Measurements from ENCODE around the gene TSPAN9. TPM values are rescaled to one million over a fixed set of nuclear protein-coding genes. Genes with fewer than 3 reads are reported as not detected.
A peak's percentile ranks its signal among the peaks of the same experiment; 100 is the strongest.

The TSPAN9 gene
- total RNA-seq, 4 donors from 2014 or later: 15.7 to 32.6 (median 26.2) TPM

GRCh38 chr12:3032770-3033538 lies 44.2 kb upstream of the TSPAN9 start:
- no peaks in the 10 kb centered on the region for H3K27me3 ChIP-seq
- H3K36me3 ChIP-seq: peaks cover 0 to 3% (median 0%) of the 10 kb centered on the region in 3 donors
- H3K9me3 ChIP-seq: no peaks in the 10 kb centered on the region
- no peak for DNase-seq (ENCODE audit: low spot score in 2 of 2)
- no peak overlapping the region for H3K4me3 ChIP-seq
- WGBS, 2 donors: 63 to 73% methylated on average over 25 to 27 of the region's 27 CpGs
- TF ChIP-seq CTCF (IDR thresholded peaks at IDR 0.05) (no peak), POLR2A (IDR thresholded peaks at IDR 0.05) (no peak), EP300 (IDR thresholded peaks at IDR 0.05) (peak in 1 of 2 donors; percentile 21)
- H3K27ac ChIP-seq: peak overlapping the region in 3 of 4 donors; percentile 4 to 86 (median 40)
- H3K4me1 ChIP-seq: peaks cover 0 to 21% (median 0%) of the 10 kb centered on the region in 4 donors

GRCh38 chr12:3033539-3033867 lies 43.7 kb upstream of the TSPAN9 start:
- 75 to 78% methylated on average over 8 of the region's 8 CpGs for WGBS, 2 donors

GRCh38 chr12:3034067-3034750 lies 43.0 kb upstream of the TSPAN9 start:
- TF ChIP-seq EP300 (IDR thresholded peaks at IDR 0.05): peak in 1 of 2 donors; percentile 11
- no peak for TF ChIP-seq POLR2A (IDR thresholded peaks at IDR 0.05)
- TF ChIP-seq CTCF (IDR thresholded peaks at IDR 0.05): peak; percentile 50 to 67 (median 59)
- Histone ChIP-seq H3K27me3 (no peaks in the 10 kb centered on the region), H3K36me3 (peaks cover 0 to 16% (median 0%) of the 10 kb centered on the region in 3 donors), H3K9me3 (no peaks in the 10 kb centered on the region), H3K4me1 (peaks cover 0 to 21% (median 0%) of the 10 kb centered on the region in 4 donors), H3K4me3 (no peak overlapping the region), H3K27ac (peak overlapping the region in 3 of 4 donors; percentile 25 to 86 (median 40))
- WGBS, 2 donors: 40 to 41% methylated on average over 9 to 10 of the region's 10 CpGs
- DNase-seq (ENCODE audit: low spot score in 2 of 2): peak; percentile 31 to 56

More at GRCh38 chr12:3033539-3033867, 43.7 kb upstream of the TSPAN9 start:
- Histone ChIP-seq H3K27me3 (no peaks in the 10 kb centered on the region), H3K9me3 (no peaks in the 10 kb centered on the region), H3K27ac (peak overlapping the region in 3 of 4 donors; percentile 4 to 86 (median 40)), H3K4me3 (no peak overlapping the region), H3K36me3 (peaks cover 0 to 9% (median 0%) of the 10 kb centered on the region in 3 donors), H3K4me1 (peaks cover 0 to 21% (median 0%) of the 10 kb centered on the region in 4 donors)
- no peak for TF ChIP-seq CTCF (IDR thresholded peaks at IDR 0.05)
- TF ChIP-seq EP300 (IDR thresholded peaks at IDR 0.05): no peak
- no peak for TF ChIP-seq POLR2A (IDR thresholded peaks at IDR 0.05)
- DNase-seq (ENCODE audit: low spot score in 2 of 2): no peak

- Histone ChIP-seq H3K27ac (peak overlapping the region in 3 of 4 donors; percentile 57 to 86 (median 82)), H3K4me1 (peaks cover 0 to 21% (median 0%) of the 10 kb centered on the region in 4 donors), H3K9me3 (no peaks in the 10 kb centered on the region), H3K36me3 (peaks cover 0 to 26% (median 0%) of the 10 kb centered on the region in 3 donors), H3K4me3 (no peak overlapping the region), H3K27me3 (no peaks in the 10 kb centered on the region)
- TF ChIP-seq POLR2A (IDR thresholded peaks at IDR 0.05): no peak
- no peak for TF ChIP-seq EP300 (IDR thresholded peaks at IDR 0.05)
- TF ChIP-seq CTCF (IDR thresholded peaks at IDR 0.05): no peak
- 70 to 71% methylated on average over 5 of the region's 5 CpGs for WGBS, 2 donors
- no peak for DNase-seq (ENCODE audit: low spot score in 2 of 2)
Observed at GRCh38 chr12:3035171-3035570, 42.0 kb upstream of the TSPAN9 start.

Data from tibial nerve (tissue), 4 donors.